PC-9 (cell line): ENCODE results near the gene PAPOLA.

Experiments
- EZH2 ChIP-seq: fragments of 200-600 bp; sonication (generic); IDR thresholded peaks from 2 replicates; pipeline ENCODE4 v1.8.0; 2017; ENCODE audit warnings: antibody characterized with exemption, low read depth
- TF ChIP-seq, protein P1 (sequence below): fragments of 200-600 bp; sonication (generic); conservative IDR thresholded peaks from 2 replicates; pipeline ENCODE4 v1.6.1; 2017; ENCODE audit warnings: mixed run types, antibody characterized with exemption, mild to moderate bottlenecking, moderate library complexity

DNA sequence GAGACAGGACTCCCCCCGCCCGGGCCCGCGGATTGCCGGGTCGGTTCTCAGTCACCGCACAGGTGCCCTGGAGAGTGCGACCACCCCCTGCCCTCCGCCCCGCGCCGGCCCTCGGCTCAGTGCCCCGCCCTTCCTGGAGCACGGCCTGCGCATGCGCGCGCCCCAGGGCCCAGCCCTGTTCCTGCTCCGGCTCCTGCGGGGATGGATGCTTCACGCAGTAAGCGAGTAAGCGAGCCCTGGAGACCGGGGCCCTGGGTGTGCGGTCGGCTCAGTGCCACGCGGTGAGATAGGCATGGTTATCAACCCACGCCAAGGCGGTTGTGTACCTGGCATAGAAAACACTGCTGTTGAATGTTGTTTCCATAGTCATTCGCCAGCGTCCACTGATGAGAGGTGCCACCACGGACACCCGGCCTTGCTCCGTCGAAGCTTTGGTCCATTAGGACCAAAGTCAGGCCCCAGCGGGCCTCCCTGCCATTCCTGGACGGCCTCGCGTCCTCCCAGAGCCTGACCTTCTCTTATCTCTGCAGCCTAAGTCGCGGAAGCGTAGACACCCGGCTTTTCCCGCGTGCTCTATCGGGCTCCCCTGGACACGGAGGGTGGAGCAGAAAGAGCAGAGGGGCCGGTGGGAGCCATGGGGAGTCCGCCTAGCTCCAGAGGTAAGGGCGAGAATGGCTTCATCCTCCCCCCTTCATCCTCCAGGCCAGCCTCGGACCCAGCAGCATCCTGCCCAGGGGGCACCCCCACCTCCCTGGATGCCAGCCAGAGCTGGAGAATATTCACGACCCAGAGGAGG is 90.6 kb downstream of the PAPOLA start:
- TF ChIP-seq, protein P1, sequence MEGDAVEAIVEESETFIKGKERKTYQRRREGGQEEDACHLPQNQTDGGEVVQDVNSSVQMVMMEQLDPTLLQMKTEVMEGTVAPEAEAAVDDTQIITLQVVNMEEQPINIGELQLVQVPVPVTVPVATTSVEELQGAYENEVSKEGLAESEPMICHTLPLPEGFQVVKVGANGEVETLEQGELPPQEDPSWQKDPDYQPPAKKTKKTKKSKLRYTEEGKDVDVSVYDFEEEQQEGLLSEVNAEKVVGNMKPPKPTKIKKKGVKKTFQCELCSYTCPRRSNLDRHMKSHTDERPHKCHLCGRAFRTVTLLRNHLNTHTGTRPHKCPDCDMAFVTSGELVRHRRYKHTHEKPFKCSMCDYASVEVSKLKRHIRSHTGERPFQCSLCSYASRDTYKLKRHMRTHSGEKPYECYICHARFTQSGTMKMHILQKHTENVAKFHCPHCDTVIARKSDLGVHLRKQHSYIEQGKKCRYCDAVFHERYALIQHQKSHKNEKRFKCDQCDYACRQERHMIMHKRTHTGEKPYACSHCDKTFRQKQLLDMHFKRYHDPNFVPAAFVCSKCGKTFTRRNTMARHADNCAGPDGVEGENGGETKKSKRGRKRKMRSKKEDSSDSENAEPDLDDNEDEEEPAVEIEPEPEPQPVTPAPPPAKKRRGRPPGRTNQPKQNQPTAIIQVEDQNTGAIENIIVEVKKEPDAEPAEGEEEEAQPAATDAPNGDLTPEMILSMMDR: no peak
- no peak for TF ChIP-seq EZH2
